Thyroid gland (tissue), 4 donors: ENCODE results near the gene SLC34A2.

Source experiments
- CTCF ChIP-seq, 6 experiments: fragments of 200-600 bp in 3 of 6; fragments of 450-650 bp in 3 of 6; sonication (generic) in 3 of 6; IDR thresholded peaks; one replicate each; pipeline ENCODE4 v1.5.1; 2016 to 2019; ENCODE audit warnings: antibody characterized with exemption in 6 of 6, mild to moderate bottlenecking in 2 of 6, inconsistent platforms in 1 of 6, moderate library complexity in 1 of 6
- POLR2A ChIP-seq, 2 donors: fragments of 450-650 bp; IDR thresholded peaks; one replicate each; pipeline ENCODE4 v1.6.1; 2017; ENCODE audit warnings: antibody characterized with exemption in 2 of 2, mild to moderate bottlenecking in 2 of 2, moderate library complexity in 1 of 2

GRCh38 chr4:25638221-25638601, 17.4 kb upstream of the SLC34A2 start:
- no peak for TF ChIP-seq CTCF (IDR thresholded peaks at IDR 0.05)
- no peak for TF ChIP-seq POLR2A (IDR thresholded peaks at IDR 0.05)
